ENCODE results near the gene TSPEAR.
"Not testable (repeated sequence)": the region's sequence is repeated elsewhere in the genome, so short reads cannot be mapped to it uniquely, and the experiment has no call there.

The TSPEAR gene

GRCh38 chr21:44496564-44497550 is 214.5 kb downstream of the TSPEAR start:
- DNase-seq = no peak

GRCh38 chr21:44495611-44496563 is 215.5 kb downstream of the TSPEAR start:
- no peak for DNase-seq

- no peak for DNase-seq
Observed at GRCh38 chr21:44494956-44495355, 216.4 kb downstream of the TSPEAR start.

GRCh38 chr21:44494418-44494817 is 217.0 kb downstream of the TSPEAR start:
- DNase-seq = no peak

GRCh38 chr21:44492567-44493385 is 218.6 kb downstream of the TSPEAR start:
- no peak for DNase-seq

- no peak for DNase-seq
Observed at GRCh38 chr21:44490816-44491215, 220.6 kb downstream of the TSPEAR start.

- DNase-seq = no peak
Observed at GRCh38 chr21:44490405-44490804, 221.0 kb downstream of the TSPEAR start.

GRCh38 chr21:44489962-44490361 is 221.4 kb downstream of the TSPEAR start:
- DNase-seq = no peak

GRCh38 chr21:44487831-44488230 is 223.5 kb downstream of the TSPEAR start:
- DNase-seq = no peak

- DNase-seq = no peak
Observed at GRCh38 chr21:44486302-44486701, 225.1 kb downstream of the TSPEAR start.

- DNase-seq = no peak
Observed at GRCh38 chr21:44485796-44486195, 225.6 kb downstream of the TSPEAR start.

GRCh38 chr21:44485254-44485793 is 226.0 kb downstream of the TSPEAR start:
- no peak for DNase-seq

- no peak for DNase-seq
Observed at GRCh38 chr21:44484498-44485253, 226.7 kb downstream of the TSPEAR start.

GRCh38 chr21:44483288-44484237 is 227.8 kb downstream of the TSPEAR start:
- no peak for DNase-seq

GRCh38 chr21:44482581-44483287 is 228.6 kb downstream of the TSPEAR start:
- no peak for DNase-seq

- no peak for DNase-seq
Observed at GRCh38 chr21:44480200-44481053, 230.9 kb downstream of the TSPEAR start.

GRCh38 chr21:44479556-44480199 is 231.7 kb downstream of the TSPEAR start:
- DNase-seq = not testable (repeated sequence)

GRCh38 chr21:44478801-44479167 is 232.6 kb downstream of the TSPEAR start:
- no peak for DNase-seq
